HepG2 (cell line): ENCODE measurements around the gene HSCB. TPM values are rescaled to one million over a fixed set of nuclear protein-coding genes. Genes with fewer than 3 reads are reported as not detected.
A peak's percentile ranks its signal among the peaks of the same experiment; 100 is the strongest.

Source experiments
- CBX5 ChIP-seq: sonication (generic); formaldehyde crosslinking; IDR thresholded peaks from 2 replicates; pipeline ENCODE4 v1.4.0; 2020; ENCODE audit warnings: missing genetic modification reagents, borderline replicate concordance
- ETV5 ChIP-seq: IDR thresholded peaks from 2 replicates; pipeline ENCODE4 v1.6.1; 2018; ENCODE audit warnings: missing biosample characterization, missing genetic modification reagents, inconsistent platforms, borderline replicate concordance
- FOXA1 ChIP-seq, 2 experiments: fragments of 450-650 bp in 1 of 2; sonication (generic) in 1 of 2; formaldehyde crosslinking in 1 of 2; IDR thresholded peaks; 2 replicates each; pipeline versions ENCODE4 v1.4.0 to v1.6.1; 2016 to 2020; ENCODE audit warnings: missing genetic modification reagents in 1 of 2
- IRF2 ChIP-seq: IDR thresholded peaks from 2 replicates; pipeline ENCODE4 v1.6.1; 2018; ENCODE audit warnings: missing genetic modification reagents, missing compliant biosample characterization
- MTA1 ChIP-seq: sonication (generic); formaldehyde crosslinking; IDR thresholded peaks from 2 replicates; pipeline ENCODE4 v1.4.0; 2020; ENCODE audit warnings: missing genetic modification reagents, mild to moderate bottlenecking, borderline replicate concordance
- RFXAP ChIP-seq: sonication (generic); formaldehyde crosslinking; IDR thresholded peaks from 2 replicates; pipeline ENCODE4 v1.4.0; 2020; ENCODE audit warnings: missing genetic modification reagents, borderline replicate concordance
- SP2 ChIP-seq: sonication (generic); formaldehyde crosslinking; IDR thresholded peaks from 2 replicates; pipeline ENCODE4 v1.5.1; 2020; ENCODE audit warnings: mild to moderate bottlenecking, missing genetic modification reagents
- SRY ChIP-seq: sonication (generic); formaldehyde crosslinking; IDR thresholded peaks from 2 replicates; pipeline ENCODE4 v1.8.0; 2022; ENCODE audit warnings: mild to moderate bottlenecking, missing genetic modification reagents
- XRCC5 ChIP-seq: fragments of 200-400 bp; formaldehyde crosslinking; optimal IDR thresholded peaks from 2 replicates; pipeline ENCODE3; 2017; ENCODE audit warnings: mild to moderate bottlenecking, low read length
- ZNF674 ChIP-seq: sonication (generic); formaldehyde crosslinking; IDR thresholded peaks from 2 replicates; pipeline ENCODE4 v1.5.0; 2020; ENCODE audit warnings: low read depth, mild to moderate bottlenecking, missing genetic modification reagents
- ZNF747 ChIP-seq: sonication (generic); formaldehyde crosslinking; IDR thresholded peaks from 2 replicates; pipeline ENCODE4 v1.8.1; 2023; ENCODE audit warnings: missing genetic modification reagents, mild to moderate bottlenecking, borderline replicate concordance
- polyA plus RNA-seq, 8 experiments: library from polyadenylated mRNA; depleted of rRNA in 3 of 8; stranded (reverse) in 7 of 8; unstranded in 1 of 8; fragments of >200 nt; fragmentation: Illumina TruSeq in 4 of 8; extraction: Trizol in 4 of 8; gene quantifications; 2 replicates each; pipeline versions ENCODE4 v1.2.1 to v1.2.3, GENCODE V29; 2011 to 2016; ENCODE audit warnings: low read depth in 4 of 8, missing spikeins in 1 of 8, mixed read lengths in 1 of 8; ENCODE audit not compliant: insufficient read depth in 1 of 8
- total RNA-seq, 5 experiments: library from RNA; depleted of rRNA; stranded (reverse); fragments of >200 nt; fragmentation: Illumina TruSeq; extraction: Trizol; gene quantifications; 2 replicates each; pipeline ENCODE4 v1.2.3, GENCODE V29; 2016; ENCODE audit warnings: low read depth in 1 of 5
- TF ChIP-seq, protein P1 (sequence below): sonication (generic); formaldehyde crosslinking; IDR thresholded peaks from 2 replicates; pipeline ENCODE4 v1.4.0; 2020; ENCODE audit warnings: mild to moderate bottlenecking, missing genetic modification reagents
- TF ChIP-seq, protein P2 (sequence below): sonication (generic); formaldehyde crosslinking; IDR thresholded peaks from 2 replicates; pipeline ENCODE4 v1.4.0; 2020; ENCODE audit warnings: missing genetic modification reagents
- TF ChIP-seq, protein P3 (sequence below): sonication (generic); formaldehyde crosslinking; IDR thresholded peaks from 2 replicates; pipeline ENCODE4 v1.5.1; 2020; ENCODE audit warnings: mild to moderate bottlenecking, missing genetic modification reagents, borderline replicate concordance
- TF ChIP-seq, protein P4 (sequence below): sonication (generic); formaldehyde crosslinking; IDR thresholded peaks from 2 replicates; pipeline ENCODE4 v1.4.0; 2020; ENCODE audit warnings: missing genetic modification reagents, borderline replicate concordance
- TF ChIP-seq, protein P5 (sequence below): sonication (generic); formaldehyde crosslinking; IDR thresholded peaks from 2 replicates; pipeline ENCODE4 v1.4.0; 2020; ENCODE audit warnings: missing genetic modification reagents

The HSCB gene
- total and polyA plus RNA-seq, 2 of the 13 experiments (the other 11 are each of a cell fraction or from before 2014, with no cell fraction given) = 15.4 to 20.9 TPM

DNA sequence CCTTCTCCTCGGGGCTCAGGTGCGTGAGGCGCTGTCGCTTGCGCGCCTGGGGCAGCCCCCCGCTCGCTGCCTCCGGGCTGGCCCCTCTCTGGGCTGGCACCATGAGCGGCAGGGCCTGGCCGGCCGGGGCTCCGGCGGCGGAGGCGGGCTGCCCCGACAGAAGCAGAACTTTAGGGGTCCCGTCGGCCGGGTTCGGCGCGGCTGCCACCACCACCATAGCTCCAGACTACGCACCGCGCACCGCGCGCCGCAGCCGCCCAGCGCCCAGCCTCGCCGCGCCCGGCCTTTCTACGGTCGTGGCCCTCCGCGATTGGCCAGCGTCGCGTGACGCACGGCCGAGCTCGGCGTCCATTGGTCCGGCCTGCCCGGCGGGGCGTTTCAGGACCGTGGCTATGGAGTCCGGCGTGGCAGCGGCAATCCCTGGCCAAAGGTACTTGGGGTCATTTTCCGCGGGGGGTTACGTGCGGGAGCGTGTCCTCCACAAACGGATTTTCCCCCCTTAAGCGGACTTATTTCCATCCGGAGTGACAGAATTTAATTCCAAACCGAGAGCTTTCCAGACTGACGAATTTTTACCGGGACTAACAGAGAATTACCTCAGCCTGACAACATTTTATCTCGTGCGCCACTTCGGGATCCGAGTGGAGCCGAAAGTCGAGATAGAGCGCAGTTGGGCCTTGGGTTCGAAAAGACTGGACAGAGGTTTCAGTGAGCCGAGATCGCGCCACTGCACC is 58.6 kb downstream of the HSCB start, which contains the start of gene XBP1 (continued):
- TF ChIP-seq, protein P1, sequence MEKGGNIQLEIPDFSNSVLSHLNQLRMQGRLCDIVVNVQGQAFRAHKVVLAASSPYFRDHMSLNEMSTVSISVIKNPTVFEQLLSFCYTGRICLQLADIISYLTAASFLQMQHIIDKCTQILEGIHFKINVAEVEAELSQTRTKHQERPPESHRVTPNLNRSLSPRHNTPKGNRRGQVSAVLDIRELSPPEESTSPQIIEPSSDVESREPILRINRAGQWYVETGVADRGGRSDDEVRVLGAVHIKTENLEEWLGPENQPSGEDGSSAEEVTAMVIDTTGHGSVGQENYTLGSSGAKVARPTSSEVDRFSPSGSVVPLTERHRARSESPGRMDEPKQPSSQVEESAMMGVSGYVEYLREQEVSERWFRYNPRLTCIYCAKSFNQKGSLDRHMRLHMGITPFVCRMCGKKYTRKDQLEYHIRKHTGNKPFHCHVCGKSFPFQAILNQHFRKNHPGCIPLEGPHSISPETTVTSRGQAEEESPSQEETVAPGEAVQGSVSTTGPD (CRISPR knock-in tag) = no peak
- TF ChIP-seq, protein P2, sequence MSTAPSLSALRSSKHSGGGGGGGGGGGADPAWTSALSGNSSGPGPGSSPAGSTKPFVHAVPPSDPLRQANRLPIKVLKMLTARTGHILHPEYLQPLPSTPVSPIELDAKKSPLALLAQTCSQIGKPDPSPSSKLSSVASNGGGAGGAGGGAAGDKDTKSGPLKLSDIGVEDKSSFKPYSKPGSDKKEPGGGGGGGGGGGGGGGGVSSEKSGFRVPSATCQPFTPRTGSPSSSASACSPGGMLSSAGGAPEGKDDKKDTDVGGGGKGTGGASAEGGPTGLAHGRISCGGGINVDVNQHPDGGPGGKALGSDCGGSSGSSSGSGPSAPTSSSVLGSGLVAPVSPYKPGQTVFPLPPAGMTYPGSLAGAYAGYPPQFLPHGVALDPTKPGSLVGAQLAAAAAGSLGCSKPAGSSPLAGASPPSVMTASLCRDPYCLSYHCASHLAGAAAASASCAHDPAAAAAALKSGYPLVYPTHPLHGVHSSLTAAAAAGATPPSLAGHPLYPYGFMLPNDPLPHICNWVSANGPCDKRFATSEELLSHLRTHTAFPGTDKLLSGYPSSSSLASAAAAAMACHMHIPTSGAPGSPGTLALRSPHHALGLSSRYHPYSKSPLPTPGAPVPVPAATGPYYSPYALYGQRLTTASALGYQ (CRISPR knock-in tag) = no peak
- TF ChIP-seq, protein P3, sequence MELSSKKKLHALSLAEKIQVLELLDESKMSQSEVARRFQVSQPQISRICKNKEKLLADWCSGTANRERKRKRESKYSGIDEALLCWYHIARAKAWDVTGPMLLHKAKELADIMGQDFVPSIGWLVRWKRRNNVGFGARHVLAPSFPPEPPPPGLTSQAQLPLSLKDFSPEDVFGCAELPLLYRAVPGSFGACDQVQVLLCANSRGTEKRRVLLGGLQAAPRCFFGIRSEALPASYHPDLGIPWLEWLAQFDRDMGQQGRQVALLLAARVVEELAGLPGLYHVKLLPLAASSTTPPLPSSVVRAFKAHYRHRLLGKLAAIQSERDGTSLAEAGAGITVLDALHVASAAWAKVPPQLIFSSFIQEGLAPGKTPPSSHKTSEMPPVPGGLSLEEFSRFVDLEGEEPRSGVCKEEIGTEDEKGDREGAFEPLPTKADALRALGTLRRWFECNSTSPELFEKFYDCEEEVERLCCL (CRISPR knock-in tag) = no peak
- TF ChIP-seq FOXA1 (IDR thresholded peaks at IDR 0.05) (no peak), FOXA1 (CRISPR knock-in tag; IDR thresholded peaks at IDR 0.05) (no peak; the same call in 1 of the 2 replicates), SP2 (CRISPR knock-in tag) (peak; percentile 89), MTA1 (CRISPR knock-in tag) (no peak; the same call in 1 of the 2 replicates), XRCC5 (no peak), RFXAP (CRISPR knock-in tag) (peak; percentile 97), ETV5 (0 out of 2 replicates have a peak, but pooled peaks have one; percentile 22), IRF2 (CRISPR knock-in tag) (peak; percentile 36; the same call in 1 of the 2 replicates), ZNF747 (CRISPR knock-in tag) (no peak; the same call in 1 of the 2 replicates), ZNF674 (0 out of 2 replicates have a peak, but pooled peaks have one; percentile 89), CBX5 (CRISPR knock-in tag) (no peak; the same call in 1 of the 2 replicates), SRY (CRISPR knock-in tag) (peak; percentile 94)
- TF ChIP-seq, protein P4, sequence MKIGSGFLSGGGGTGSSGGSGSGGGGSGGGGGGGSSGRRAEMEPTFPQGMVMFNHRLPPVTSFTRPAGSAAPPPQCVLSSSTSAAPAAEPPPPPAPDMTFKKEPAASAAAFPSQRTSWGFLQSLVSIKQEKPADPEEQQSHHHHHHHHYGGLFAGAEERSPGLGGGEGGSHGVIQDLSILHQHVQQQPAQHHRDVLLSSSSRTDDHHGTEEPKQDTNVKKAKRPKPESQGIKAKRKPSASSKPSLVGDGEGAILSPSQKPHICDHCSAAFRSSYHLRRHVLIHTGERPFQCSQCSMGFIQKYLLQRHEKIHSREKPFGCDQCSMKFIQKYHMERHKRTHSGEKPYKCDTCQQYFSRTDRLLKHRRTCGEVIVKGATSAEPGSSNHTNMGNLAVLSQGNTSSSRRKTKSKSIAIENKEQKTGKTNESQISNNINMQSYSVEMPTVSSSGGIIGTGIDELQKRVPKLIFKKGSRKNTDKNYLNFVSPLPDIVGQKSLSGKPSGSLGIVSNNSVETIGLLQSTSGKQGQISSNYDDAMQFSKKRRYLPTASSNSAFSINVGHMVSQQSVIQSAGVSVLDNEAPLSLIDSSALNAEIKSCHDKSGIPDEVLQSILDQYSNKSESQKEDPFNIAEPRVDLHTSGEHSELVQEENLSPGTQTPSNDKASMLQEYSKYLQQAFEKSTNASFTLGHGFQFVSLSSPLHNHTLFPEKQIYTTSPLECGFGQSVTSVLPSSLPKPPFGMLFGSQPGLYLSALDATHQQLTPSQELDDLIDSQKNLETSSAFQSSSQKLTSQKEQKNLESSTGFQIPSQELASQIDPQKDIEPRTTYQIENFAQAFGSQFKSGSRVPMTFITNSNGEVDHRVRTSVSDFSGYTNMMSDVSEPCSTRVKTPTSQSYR (CRISPR knock-in tag) = no peak; the same call in 1 of the 2 replicates
- TF ChIP-seq, protein P5, sequence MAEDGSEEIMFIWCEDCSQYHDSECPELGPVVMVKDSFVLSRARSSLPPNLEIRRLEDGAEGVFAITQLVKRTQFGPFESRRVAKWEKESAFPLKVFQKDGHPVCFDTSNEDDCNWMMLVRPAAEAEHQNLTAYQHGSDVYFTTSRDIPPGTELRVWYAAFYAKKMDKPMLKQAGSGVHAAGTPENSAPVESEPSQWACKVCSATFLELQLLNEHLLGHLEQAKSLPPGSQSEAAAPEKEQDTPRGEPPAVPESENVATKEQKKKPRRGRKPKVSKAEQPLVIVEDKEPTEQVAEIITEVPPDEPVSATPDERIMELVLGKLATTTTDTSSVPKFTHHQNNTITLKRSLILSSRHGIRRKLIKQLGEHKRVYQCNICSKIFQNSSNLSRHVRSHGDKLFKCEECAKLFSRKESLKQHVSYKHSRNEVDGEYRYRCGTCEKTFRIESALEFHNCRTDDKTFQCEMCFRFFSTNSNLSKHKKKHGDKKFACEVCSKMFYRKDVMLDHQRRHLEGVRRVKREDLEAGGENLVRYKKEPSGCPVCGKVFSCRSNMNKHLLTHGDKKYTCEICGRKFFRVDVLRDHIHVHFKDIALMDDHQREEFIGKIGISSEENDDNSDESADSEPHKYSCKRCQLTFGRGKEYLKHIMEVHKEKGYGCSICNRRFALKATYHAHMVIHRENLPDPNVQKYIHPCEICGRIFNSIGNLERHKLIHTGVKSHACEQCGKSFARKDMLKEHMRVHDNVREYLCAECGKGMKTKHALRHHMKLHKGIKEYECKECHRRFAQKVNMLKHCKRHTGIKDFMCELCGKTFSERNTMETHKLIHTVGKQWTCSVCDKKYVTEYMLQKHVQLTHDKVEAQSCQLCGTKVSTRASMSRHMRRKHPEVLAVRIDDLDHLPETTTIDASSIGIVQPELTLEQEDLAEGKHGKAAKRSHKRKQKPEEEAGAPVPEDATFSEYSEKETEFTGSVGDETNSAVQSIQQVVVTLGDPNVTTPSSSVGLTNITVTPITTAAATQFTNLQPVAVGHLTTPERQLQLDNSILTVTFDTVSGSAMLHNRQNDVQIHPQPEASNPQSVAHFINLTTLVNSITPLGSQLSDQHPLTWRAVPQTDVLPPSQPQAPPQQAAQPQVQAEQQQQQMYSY (CRISPR knock-in tag) = no peak
